Lower leg skin (tissue), 4 donors: ENCODE measurements around the gene GLCE. TPM values are rescaled to one million over a fixed set of nuclear protein-coding genes. Genes with fewer than 3 reads are reported as not detected.

Experiments used
- DNase-seq, 2 donors: peaks; one replicate each; pipeline ENCODE4 v3.0.0-alpha.2; 2019; ENCODE audit warnings: low spot score in 2 of 2
- H3K4me3 ChIP-seq: fragments of 200-600 bp; sonication (generic); 2 replicates; pipeline ENCODE4 v1.5.1; 2017; ENCODE audit warnings: mild to moderate bottlenecking, low read depth; ENCODE audit not compliant: poor library complexity, severe bottlenecking
- POLR2A ChIP-seq, 2 donors: fragments of 450-650 bp; IDR thresholded peaks; one replicate each; pipeline ENCODE4 v1.6.1; 2016 to 2017; ENCODE audit warnings: antibody characterized with exemption in 2 of 2, mild to moderate bottlenecking in 1 of 2, moderate library complexity in 1 of 2
- WGBS, 2 donors: methylation state at CpG; one replicate each; pipeline ENCODE4 v1.1.5; 2018; 5-methylcytosine and 5-hydroxymethylcytosine counted together
- intact Hi-C: fragments of 100-400 bp; cut with DNase I; formaldehyde crosslinking; loops from one replicate; pipeline ENCODE4 v1.15.0; 2023; ENCODE audit warnings: low total_unique reads
- total RNA-seq, 4 donors: library from RNA; depleted of rRNA; stranded (reverse); fragments of >200 nt; gene quantifications; one replicate each; pipeline ENCODE4 v1.1.0, GENCODE V29; 2016
- TF ChIP-seq, protein P1 (sequence below), 3 donors: fragments of 450-650 bp; IDR thresholded peaks; one replicate each; pipeline ENCODE4 v1.5.1; 2016; ENCODE audit warnings: antibody characterized with exemption in 3 of 3, mild to moderate bottlenecking in 3 of 3, moderate library complexity in 2 of 3

The GLCE gene
- total RNA-seq, 4 donors from 2014 or later = 10.3 to 18.0 (median 12.8) TPM

DNA sequence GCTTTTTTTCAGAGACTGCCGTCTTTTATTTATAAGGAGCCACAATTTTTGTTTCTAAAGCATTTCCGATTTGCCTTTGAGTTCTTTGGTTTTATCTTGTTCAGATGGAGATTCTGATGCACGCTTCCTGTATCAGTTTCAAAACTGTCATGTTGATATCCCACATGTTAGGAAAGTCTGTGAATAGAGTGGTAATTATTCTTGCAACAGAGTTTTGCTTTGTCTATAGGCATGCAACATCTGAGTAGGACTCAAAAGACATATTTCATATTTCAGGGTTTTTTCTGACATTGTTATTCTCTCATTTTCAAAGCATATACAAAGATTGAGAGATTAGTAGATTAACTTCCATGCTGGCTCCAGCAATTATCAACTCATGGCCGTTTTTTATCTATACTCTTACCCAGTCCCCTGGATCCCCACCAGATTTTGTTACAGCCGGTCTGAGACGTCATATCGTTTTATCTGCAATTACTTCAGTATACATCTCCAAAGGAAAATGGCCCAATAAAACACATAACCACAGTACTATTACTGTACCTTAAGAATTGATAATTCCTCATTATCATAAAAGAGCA is 160.6 kb downstream of the GLCE start:
- 59 to 63% methylated on average over 7 of the region's 7 CpGs for WGBS, 2 donors

More for the DNA sequence above, 160.6 kb downstream of the GLCE start:
- peak in 1 of 2 donors; percentile 6 for DNase-seq
- no peak overlapping the region for H3K4me3 ChIP-seq
- intact Hi-C loops = no loop called here
- TF ChIP-seq, protein P1, sequence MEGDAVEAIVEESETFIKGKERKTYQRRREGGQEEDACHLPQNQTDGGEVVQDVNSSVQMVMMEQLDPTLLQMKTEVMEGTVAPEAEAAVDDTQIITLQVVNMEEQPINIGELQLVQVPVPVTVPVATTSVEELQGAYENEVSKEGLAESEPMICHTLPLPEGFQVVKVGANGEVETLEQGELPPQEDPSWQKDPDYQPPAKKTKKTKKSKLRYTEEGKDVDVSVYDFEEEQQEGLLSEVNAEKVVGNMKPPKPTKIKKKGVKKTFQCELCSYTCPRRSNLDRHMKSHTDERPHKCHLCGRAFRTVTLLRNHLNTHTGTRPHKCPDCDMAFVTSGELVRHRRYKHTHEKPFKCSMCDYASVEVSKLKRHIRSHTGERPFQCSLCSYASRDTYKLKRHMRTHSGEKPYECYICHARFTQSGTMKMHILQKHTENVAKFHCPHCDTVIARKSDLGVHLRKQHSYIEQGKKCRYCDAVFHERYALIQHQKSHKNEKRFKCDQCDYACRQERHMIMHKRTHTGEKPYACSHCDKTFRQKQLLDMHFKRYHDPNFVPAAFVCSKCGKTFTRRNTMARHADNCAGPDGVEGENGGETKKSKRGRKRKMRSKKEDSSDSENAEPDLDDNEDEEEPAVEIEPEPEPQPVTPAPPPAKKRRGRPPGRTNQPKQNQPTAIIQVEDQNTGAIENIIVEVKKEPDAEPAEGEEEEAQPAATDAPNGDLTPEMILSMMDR (IDR thresholded peaks at IDR 0.05) = no peak
- TF ChIP-seq POLR2A (IDR thresholded peaks at IDR 0.05) = no peak

Other genes starting within 250 kb of the GLCE start
- 10 to 100 TPM in 1 of 4 donors, 1 to 10 TPM in 3; 1.3 to 15.5 (median 2.5) TPM for gene SPESP1, start 230.1 kb upstream of the GLCE start, total RNA-seq
- gene NOX5, start 145.9 kb upstream of the GLCE start, total RNA-seq = under 1 TPM; 0.04 to 0.29 (median 0.12) TPM
- 10 to 100 TPM in 1 of 4 donors, 1 to 10 TPM in 3; 4.2 to 16.4 (median 6.8) TPM for gene PAQR5, start 138.3 kb downstream of the GLCE start, total RNA-seq